Measurements from ENCODE around the gene C1orf87.

The C1orf87 gene

GRCh38 chr1:60073605-60074278, at the start of gene C1orf87:
TSS of gene C1orf87 (minus strand) at chr1:60073770. CDS start at chr1:60072643, 1,127 bp downstream.
- Histone ChIP-seq H2AFZ (ENCODE audit: low read depth, low read length, severe bottlenecking) (no peak within 1 kb of the TSS), H3K27ac (ENCODE audit: low read depth, low read length) (no peak within 1 kb of the TSS), H3K27me3 (ENCODE audit: low read length) (no peaks in the 10 kb centered on the region), H3K4me3 (ENCODE audit: insufficient read depth, low read length, poor library complexity, severe bottlenecking) (no peak within 1 kb of the TSS), H4K20me1 (ENCODE audit: low read depth, low read length) (no peaks in the 10 kb centered on the region), H3K9ac (ENCODE audit: low read length) (no peak within 1 kb of the TSS), H3K4me2 (ENCODE audit: low read depth, low read length, poor library complexity, severe bottlenecking) (no peak within 1 kb of the TSS), H3K36me3 (ENCODE audit: low read length) (no peaks in the 10 kb centered on the region), H3K9me3 (ENCODE audit: insufficient read depth, low read length) (no peaks in the 10 kb centered on the region), H3F3A (ENCODE audit: insufficient read depth) (no peaks in the 10 kb centered on the region), H3K9me2 (replicated peaks; ENCODE audit: insufficient read depth, low read length) (no peaks in the 10 kb centered on the region), H3K79me2 (ENCODE audit: insufficient read depth, low read length) (no peaks in the 10 kb centered on the region)
- TF ChIP-seq EZH2phosphoT487 (conservative IDR thresholded peaks at IDR 0.05; ENCODE audit: low read length) = no peak
- no peak for TF ChIP-seq CTCF (IDR thresholded peaks at IDR 0.05; ENCODE audit: insufficient read depth, low read length, poor library complexity, severe bottlenecking)

GRCh38 chr1:60118085-60118484, 44.5 kb upstream of the C1orf87 start:
- no peaks in the 10 kb centered on the region for H3K27me3 ChIP-seq (ENCODE audit: low read length)
- TF ChIP-seq CTCF (IDR thresholded peaks at IDR 0.05; ENCODE audit: insufficient read depth, low read length, poor library complexity, severe bottlenecking) (no peak), EZH2phosphoT487 (conservative IDR thresholded peaks at IDR 0.05; ENCODE audit: low read length) (no peak)
- H3K4me2 ChIP-seq (ENCODE audit: low read depth, low read length, poor library complexity, severe bottlenecking) = no peak overlapping the region
- H3K4me3 ChIP-seq (ENCODE audit: insufficient read depth, low read length, poor library complexity, severe bottlenecking) = no peak overlapping the region
- no peak overlapping the region for H3K9ac ChIP-seq (ENCODE audit: low read length)
- no peak overlapping the region for H2AFZ ChIP-seq (ENCODE audit: low read depth, low read length, severe bottlenecking)
- no peaks in the 10 kb centered on the region for H4K20me1 ChIP-seq (ENCODE audit: low read depth, low read length)
- no peaks in the 10 kb centered on the region for H3K79me2 ChIP-seq (ENCODE audit: insufficient read depth, low read length)
- H3K9me2 ChIP-seq (replicated peaks; ENCODE audit: insufficient read depth, low read length) = no peaks in the 10 kb centered on the region
- no peak overlapping the region for H3K27ac ChIP-seq (ENCODE audit: low read depth, low read length)
- no peaks in the 10 kb centered on the region for H3K36me3 ChIP-seq (ENCODE audit: low read length)
- H3K9me3 ChIP-seq (ENCODE audit: insufficient read depth, low read length) = no peaks in the 10 kb centered on the region
- no peaks in the 10 kb centered on the region for H3F3A ChIP-seq (ENCODE audit: insufficient read depth)

GRCh38 chr1:60114745-60115318, 41.3 kb upstream of the C1orf87 start:
- Histone ChIP-seq H3K4me2 (ENCODE audit: low read depth, low read length, poor library complexity, severe bottlenecking) (no peak overlapping the region), H3K9me2 (replicated peaks; ENCODE audit: insufficient read depth, low read length) (no peaks in the 10 kb centered on the region), H3K79me2 (ENCODE audit: insufficient read depth, low read length) (no peaks in the 10 kb centered on the region), H3K36me3 (ENCODE audit: low read length) (no peaks in the 10 kb centered on the region), H2AFZ (ENCODE audit: low read depth, low read length, severe bottlenecking) (no peak overlapping the region), H3K27me3 (ENCODE audit: low read length) (no peaks in the 10 kb centered on the region), H3K27ac (ENCODE audit: low read depth, low read length) (no peak overlapping the region), H3K9ac (ENCODE audit: low read length) (no peak overlapping the region), H3K9me3 (ENCODE audit: insufficient read depth, low read length) (no peaks in the 10 kb centered on the region), H3F3A (ENCODE audit: insufficient read depth) (no peaks in the 10 kb centered on the region), H3K4me3 (ENCODE audit: insufficient read depth, low read length, poor library complexity, severe bottlenecking) (no peak overlapping the region), H4K20me1 (ENCODE audit: low read depth, low read length) (no peaks in the 10 kb centered on the region)
- TF ChIP-seq CTCF (IDR thresholded peaks at IDR 0.05; ENCODE audit: insufficient read depth, low read length, poor library complexity, severe bottlenecking) (no peak), EZH2phosphoT487 (conservative IDR thresholded peaks at IDR 0.05; ENCODE audit: low read length) (no peak)

All from SU-DHL-6 (cell line).